Liver (tissue), 9 donors: ENCODE measurements around the gene RAD51B. TPM values are rescaled to one million over a fixed set of nuclear protein-coding genes. Genes with fewer than 3 reads are reported as not detected.

Experiments used
- DNase-seq: peaks from one replicate; pipeline ENCODE4 v3.0.0-alpha.2; 2017; ENCODE audit warnings: low spot score
- H3K27ac ChIP-seq, 2 donors: one replicate each; pipeline ENCODE4 v1.7.0; 2013; ENCODE audit warnings: inconsistent platforms in 2 of 2, low read length in 2 of 2, control low read depth in 1 of 2, low read depth in 1 of 2, mild to moderate bottlenecking in 1 of 2
- H3K27me3 ChIP-seq, 4 donors: one replicate each; pipeline versions ENCODE4 v1.6.1 to v1.7.0; 2013; ENCODE audit warnings: low read length in 3 of 4, inconsistent platforms in 1 of 4, mild to moderate bottlenecking in 1 of 4, moderate library complexity in 1 of 4; ENCODE audit not compliant: control insufficient read depth in 4 of 4, insufficient read depth in 4 of 4
- H3K36me3 ChIP-seq, 4 donors: one replicate each; pipeline versions ENCODE4 v1.6.1 to v1.7.0; 2013; ENCODE audit warnings: low read length in 3 of 4, mild to moderate bottlenecking in 3 of 4, low read depth in 1 of 4, moderate library complexity in 1 of 4; ENCODE audit not compliant: control insufficient read depth in 4 of 4, insufficient read depth in 3 of 4
- H3K4me1 ChIP-seq, 4 donors: one replicate each; pipeline versions ENCODE4 v1.6.1 to v1.7.0; 2013; ENCODE audit warnings: low read length in 3 of 4, mild to moderate bottlenecking in 3 of 4, moderate library complexity in 1 of 4; ENCODE audit not compliant: control insufficient read depth in 4 of 4, insufficient read depth in 4 of 4
- H3K4me3 ChIP-seq, 3 donors: one replicate each; pipeline versions ENCODE4 v1.6.1 to v1.7.0; 2013; ENCODE audit warnings: low read length in 3 of 3, control low read depth in 1 of 3, low read depth in 1 of 3, mild to moderate bottlenecking in 1 of 3
- H3K9ac ChIP-seq, 2 donors: one replicate each; pipeline ENCODE4 v1.7.0; 2013; ENCODE audit warnings: low read length in 2 of 2, mild to moderate bottlenecking in 2 of 2, moderate library complexity in 2 of 2, control low read depth in 1 of 2, low read depth in 1 of 2
- H3K9me3 ChIP-seq, 4 donors: one replicate each; pipeline versions ENCODE4 v1.6.1 to v1.7.0; 2013; ENCODE audit warnings: low read length in 3 of 4; ENCODE audit not compliant: control insufficient read depth in 4 of 4
- ATF3 ChIP-seq: IDR thresholded peaks from 2 replicates; pipeline ENCODE4 v1.6.1; 2016; ENCODE audit warnings: antibody characterized with exemption
- CTCF ChIP-seq: fragments of 150-350 bp; IDR thresholded peaks from 2 replicates; pipeline ENCODE4 v1.5.1; 2017; ENCODE audit warnings: improper control_type of control experiment, low read depth, low read length; ENCODE audit not compliant: missing input control
- EGR1 ChIP-seq, 2 donors: IDR thresholded peaks; 2 replicates each; pipeline ENCODE4 v1.6.1; 2016 to 2018; ENCODE audit warnings: antibody characterized with exemption in 2 of 2, low read depth in 2 of 2
- FOXA1 ChIP-seq: IDR thresholded peaks from 2 replicates; pipeline ENCODE4 v1.6.1; 2016; ENCODE audit warnings: antibody characterized with exemption
- FOXA2 ChIP-seq: IDR thresholded peaks from 2 replicates; pipeline ENCODE4 v1.6.1; 2016; ENCODE audit warnings: antibody characterized with exemption
- GABPA ChIP-seq, 2 donors: IDR thresholded peaks in 1 of 2; conservative IDR thresholded peaks in 1 of 2; 2 replicates each; pipeline ENCODE4 v1.6.1; 2016; ENCODE audit warnings: antibody characterized with exemption in 2 of 2, mild to moderate bottlenecking in 1 of 2, moderate library complexity in 1 of 2
- HNF4A ChIP-seq, 2 donors: conservative IDR thresholded peaks; 2 replicates each; pipeline ENCODE4 v1.6.1; 2016; ENCODE audit warnings: antibody characterized with exemption in 2 of 2, mild to moderate bottlenecking in 2 of 2
- HNF4G ChIP-seq: IDR thresholded peaks from 2 replicates; pipeline ENCODE4 v1.6.1; 2016; ENCODE audit warnings: antibody characterized with exemption
- JUND ChIP-seq, 2 donors: IDR thresholded peaks; 2 replicates each; pipeline ENCODE4 v1.6.1; 2016; ENCODE audit warnings: antibody characterized with exemption in 2 of 2
- MAX ChIP-seq: IDR thresholded peaks from 2 replicates; pipeline ENCODE4 v1.6.1; 2016; ENCODE audit warnings: antibody characterized with exemption
- NR2F2 ChIP-seq: IDR thresholded peaks from 2 replicates; pipeline ENCODE4 v1.6.1; 2016; ENCODE audit warnings: antibody characterized with exemption
- RAD21 ChIP-seq, 2 donors: IDR thresholded peaks; 2 replicates each; pipeline ENCODE4 v1.6.1; 2016; ENCODE audit warnings: antibody characterized with exemption in 2 of 2, mild to moderate bottlenecking in 2 of 2
- REST ChIP-seq: IDR thresholded peaks from 2 replicates; pipeline ENCODE4 v1.6.1; 2016; ENCODE audit warnings: antibody characterized with exemption, mild to moderate bottlenecking
- RXRA ChIP-seq, 2 donors: IDR thresholded peaks; 2 replicates each; pipeline ENCODE4 v1.6.1; 2017 to 2018; ENCODE audit warnings: antibody characterized with exemption in 2 of 2, mild to moderate bottlenecking in 1 of 2
- SP1 ChIP-seq: IDR thresholded peaks from 2 replicates; pipeline ENCODE4 v1.6.1; 2018; ENCODE audit warnings: antibody characterized with exemption, mild to moderate bottlenecking
- TAF1 ChIP-seq: conservative IDR thresholded peaks from 2 replicates; pipeline ENCODE4 v1.6.1; 2016; ENCODE audit warnings: antibody characterized with exemption, mild to moderate bottlenecking
- YY1 ChIP-seq: IDR thresholded peaks from 2 replicates; pipeline ENCODE4 v1.6.1; 2016; ENCODE audit warnings: antibody characterized with exemption, mild to moderate bottlenecking
- ZBTB33 ChIP-seq: IDR thresholded peaks from 2 replicates; pipeline ENCODE4 v1.6.1; 2016; ENCODE audit warnings: antibody characterized with exemption
- WGBS: extraction: QIAGEN DNeasy Blood & Tissue Kit; methylation state at CpG from one replicate; pipeline ENCODE4 v1.1.7; 2013; 5-methylcytosine and 5-hydroxymethylcytosine counted together
- polyA plus RNA-seq, 2 donors: library from polyadenylated mRNA; stranded (reverse) in 1 of 2; unstranded in 1 of 2; fragments of 200-250 nt in 1 of 2; fragments of >200 nt in 1 of 2; fragmentation: Nextera tagmentation in 1 of 2; extraction: Ambion mirVana in 1 of 2; gene quantifications; one replicate each; pipeline versions ENCODE4 v1.2.1 to v1.2.3, GENCODE V29; 2013 to 2015
- total RNA-seq, 2 donors: library from RNA; depleted of rRNA; stranded (reverse); fragments of >200 nt; gene quantifications; one replicate each; pipeline ENCODE4 v1.2.3, GENCODE V29; 2014
- donor health status: healthy.
- donor health status: healthy.
- donor health status: healthy.
- donor health status: healthy.
- donor health status: healthy.

Gene RAD51B
- total and polyA plus RNA-seq, 4 donors, result 0.81 to 12.9 (median 2.4) TPM

GRCh38 chr14:68375376-68375775 is 555.8 kb downstream of the RAD51B start:
- 95% methylated on average over 4 of the region's 4 CpGs for WGBS

More at GRCh38 chr14:68375376-68375775, 555.8 kb downstream of the RAD51B start:
- Histone ChIP-seq H3K27me3 (no peaks in the 10 kb centered on the region), H3K4me3 (no peak overlapping the region), H3K36me3 (no peaks in the 10 kb centered on the region), H3K9ac (no peak overlapping the region), H3K4me1 (no peaks in the 10 kb centered on the region), H3K27ac (no peak overlapping the region), H3K9me3 (no peaks in the 10 kb centered on the region)
- TF ChIP-seq MAX (no peak), ZBTB33 (no peak), NR2F2 (no peak), GABPA (IDR thresholded peaks at IDR 0.05 in 1 of 2, conservative IDR thresholded peaks at IDR 0.05 in 1 of 2) (no peak), HNF4A (conservative IDR thresholded peaks at IDR 0.05) (no peak), CTCF (no peak), YY1 (no peak), EGR1 (IDR thresholded peaks at IDR 0.05; ENCODE audit: low read depth in 2 of 2) (no peak), REST (no peak), RXRA (IDR thresholded peaks at IDR 0.05) (no peak), ATF3 (no peak), TAF1 (no peak), FOXA1 (no peak), HNF4G (no peak), FOXA2 (no peak), RAD21 (IDR thresholded peaks at IDR 0.05) (no peak), SP1 (no peak), JUND (IDR thresholded peaks at IDR 0.05) (no peak)
- DNase-seq, result no peak
